Mammary epithelial cell (primary cell): ENCODE measurements around the gene PTPRA.

Source experiments
- CTCF ChIP-seq, 2 donors: IDR thresholded peaks in 1 of 2; conservative IDR thresholded peaks in 1 of 2; 2 replicates each; pipeline ENCODE4 v1.5.1; 2011 to 2012; ENCODE audit warnings: inconsistent platforms in 2 of 2, low read length in 2 of 2, mild to moderate bottlenecking in 2 of 2, control low read depth in 1 of 2, low read depth in 1 of 2; ENCODE audit not compliant: insufficient read depth in 1 of 2; ENCODE audit errors: extremely low read depth in 1 of 2
- EZH2 ChIP-seq: IDR thresholded peaks from 2 replicates; pipeline ENCODE4 v1.6.1; 2012; ENCODE audit warnings: low read length, inconsistent platforms, borderline replicate concordance

- TF ChIP-seq CTCF (conservative IDR thresholded peaks at IDR 0.05 in 1 of 2, IDR thresholded peaks at IDR 0.05 in 1 of 2; ENCODE audit: extremely low read depth in 1 of 2, insufficient read depth in 1 of 2, low read depth in 1 of 2, low read length in 2 of 2) (no peak), EZH2 (no peak)
Measured at GRCh38 chr20:2829376-2829775, 43.9 kb upstream of the PTPRA start.
